ENCODE results near the gene PSME3.

PSME3 gene

GRCh38 chr17:42818379-42818778 is 14.8 kb upstream of the PSME3 start (continued):
- no peak for TF ChIP-seq ZNF23 (tag by site-specific recombination; IDR thresholded peaks at IDR 0.05; ENCODE audit: borderline replicate concordance)

- Histone ChIP-seq H3K27ac (ENCODE audit: extremely low read depth, low read depth, low read length) (no peak overlapping the region), H3K36me3 (ENCODE audit: control insufficient read depth in 2 of 2, insufficient read depth in 1 of 2, low read length in 2 of 2) (peaks cover 69 to 76% of the 10 kb centered on the region in 2 experiments), H3K4me1 (ENCODE audit: control insufficient read depth, insufficient read depth, low read length) (peaks cover 4% of the 10 kb centered on the region; the same call in 1 of the 2 replicates), H3K9me3 (ENCODE audit: control insufficient read depth, insufficient read depth, low read depth, low read length) (no peaks in the 10 kb centered on the region), H3K4me3 (ENCODE audit: low read depth, low read length) (no peak overlapping the region)
- no peak for TF ChIP-seq GFI1B (tag by site-specific recombination; IDR thresholded peaks at IDR 0.05)
- no peak for TF ChIP-seq ZNF624 (tag by site-specific recombination; IDR thresholded peaks at IDR 0.05)
- TF ChIP-seq, protein P1, sequence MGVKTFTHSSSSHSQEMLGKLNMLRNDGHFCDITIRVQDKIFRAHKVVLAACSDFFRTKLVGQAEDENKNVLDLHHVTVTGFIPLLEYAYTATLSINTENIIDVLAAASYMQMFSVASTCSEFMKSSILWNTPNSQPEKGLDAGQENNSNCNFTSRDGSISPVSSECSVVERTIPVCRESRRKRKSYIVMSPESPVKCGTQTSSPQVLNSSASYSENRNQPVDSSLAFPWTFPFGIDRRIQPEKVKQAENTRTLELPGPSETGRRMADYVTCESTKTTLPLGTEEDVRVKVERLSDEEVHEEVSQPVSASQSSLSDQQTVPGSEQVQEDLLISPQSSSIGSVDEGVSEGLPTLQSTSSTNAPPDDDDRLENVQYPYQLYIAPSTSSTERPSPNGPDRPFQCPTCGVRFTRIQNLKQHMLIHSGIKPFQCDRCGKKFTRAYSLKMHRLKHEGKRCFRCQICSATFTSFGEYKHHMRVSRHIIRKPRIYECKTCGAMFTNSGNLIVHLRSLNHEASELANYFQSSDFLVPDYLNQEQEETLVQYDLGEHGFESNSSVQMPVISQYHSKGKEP (tag by site-specific recombination; IDR thresholded peaks at IDR 0.05): 0 out of 2 replicates have a peak, but pooled peaks have one; percentile 7
- TF ChIP-seq GLIS1 (tag by site-specific recombination; IDR thresholded peaks at IDR 0.05): peak; percentile 41; the same call in 1 of the 2 replicates
- TF ChIP-seq ZNF248 (tag by site-specific recombination; IDR thresholded peaks at IDR 0.05): no peak
- TF ChIP-seq WT1 (tag by site-specific recombination; IDR thresholded peaks at IDR 0.05): 0 out of 2 replicates have a peak, but pooled peaks have one; percentile 20
- no peak for TF ChIP-seq ZNF837 (tag by site-specific recombination; IDR thresholded peaks at IDR 0.05)
- TF ChIP-seq ZNF184 (tag by site-specific recombination; IDR thresholded peaks at IDR 0.05): no peak
- TF ChIP-seq ZNF654 (tag by site-specific recombination; IDR thresholded peaks at IDR 0.05; ENCODE audit: low read depth): peak; percentile 19; the same call in 1 of the 2 replicates
- POLR2A ChIA-PET: interaction anchor here (2.0 kb wide), 1 partner anchor 13 kb away, joined by 9 read pairs; the partner anchor contains the start of gene PSME3
- CTCF ChIA-PET: interaction anchor here (0.6 to 8.2 kb wide), 35 partner anchors 9 to 1252 kb away, joined by 3 to 52 read pairs (median 4); partner anchors contain the start of genes CNTD1, COA3 and PSME3
Observed at GRCh38 chr17:42819939-42820535, 13.2 kb upstream of the PSME3 start.

DNA sequence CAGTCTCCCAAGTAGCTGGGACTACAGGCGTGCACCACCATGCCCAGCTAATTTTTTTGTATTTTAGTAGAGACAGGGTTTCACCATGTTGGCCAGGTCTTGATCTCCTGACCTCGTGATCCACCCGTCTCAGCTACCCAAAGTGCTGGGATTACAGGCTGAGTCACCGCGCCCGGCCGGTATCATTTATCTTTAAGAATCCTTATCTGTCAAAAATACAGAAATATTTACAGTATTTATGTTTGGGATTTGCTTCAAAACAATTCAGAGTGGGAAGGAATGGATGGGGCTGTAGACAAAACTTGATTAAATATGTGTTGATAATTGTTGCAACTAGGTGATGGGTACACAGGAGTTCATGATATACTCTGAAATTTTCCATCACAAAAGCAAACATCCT is 12.0 kb upstream of the PSME3 start:
- H3K9me3 ChIP-seq (ENCODE audit: control insufficient read depth, insufficient read depth, low read depth, low read length): no peaks in the 10 kb centered on the region
- H3K4me1 ChIP-seq (ENCODE audit: control insufficient read depth, insufficient read depth, low read length): 0 out of 2 replicates have a peak, but pooled peaks cover 4% of the 10 kb centered on the region
- no peak overlapping the region for H3K27ac ChIP-seq (ENCODE audit: extremely low read depth, low read depth, low read length)
- CTCF ChIA-PET: interaction anchor here (0.5 to 8.2 kb wide), 18 partner anchors 11 to 243 kb away, joined by 3 to 52 read pairs (median 6); partner anchors contain the start of genes CNTD1, COA3, PSME3 and WNK4
- H3K4me3 ChIP-seq (ENCODE audit: low read depth, low read length): no peak overlapping the region
- POLR2A ChIA-PET: interaction anchor here (0.5 kb wide), 1 partner anchor 545 kb away, joined by 3 read pairs; no protein-coding TSS in a partner anchor
- peaks cover 58 to 65% of the 10 kb centered on the region in 2 experiments for H3K36me3 ChIP-seq (ENCODE audit: control insufficient read depth in 2 of 2, insufficient read depth in 1 of 2, low read length in 2 of 2)
- TF ChIP-seq ZNF324 (tag by site-specific recombination; IDR thresholded peaks at IDR 0.05) (no peak), ZNF311 (tag by site-specific recombination; IDR thresholded peaks at IDR 0.05; ENCODE audit: borderline replicate concordance) (no peak), ZNF157 (tag by site-specific recombination; IDR thresholded peaks at IDR 0.05) (no peak), ZNF510 (tag by site-specific recombination; IDR thresholded peaks at IDR 0.05; ENCODE audit: insufficient replicate concordance) (no peak), ZNF26 (tag by site-specific recombination; IDR thresholded peaks at IDR 0.05) (no peak), KLF8 (tag by site-specific recombination; IDR thresholded peaks at IDR 0.05) (no peak), ZNF768 (tag by site-specific recombination; IDR thresholded peaks at IDR 0.05) (no peak), ZNF354C (tag by site-specific recombination; IDR thresholded peaks at IDR 0.05; ENCODE audit: borderline replicate concordance, low read depth) (no peak), ZBTB8A (tag by site-specific recombination; IDR thresholded peaks at IDR 0.05) (no peak), ZNF549 (tag by site-specific recombination; IDR thresholded peaks at IDR 0.05) (no peak), IKZF3 (tag by site-specific recombination; IDR thresholded peaks at IDR 0.05) (no peak), ZNF133 (tag by site-specific recombination; IDR thresholded peaks at IDR 0.05) (no peak), ZNF610 (tag by site-specific recombination; IDR thresholded peaks at IDR 0.05; ENCODE audit: borderline replicate concordance) (no peak), MZF1 (tag by site-specific recombination; IDR thresholded peaks at IDR 0.05; ENCODE audit: borderline replicate concordance) (no peak), ZNF366 (tag by site-specific recombination; conservative IDR thresholded peaks at IDR 0.05) (no peak)
- TF ChIP-seq, protein P2, sequence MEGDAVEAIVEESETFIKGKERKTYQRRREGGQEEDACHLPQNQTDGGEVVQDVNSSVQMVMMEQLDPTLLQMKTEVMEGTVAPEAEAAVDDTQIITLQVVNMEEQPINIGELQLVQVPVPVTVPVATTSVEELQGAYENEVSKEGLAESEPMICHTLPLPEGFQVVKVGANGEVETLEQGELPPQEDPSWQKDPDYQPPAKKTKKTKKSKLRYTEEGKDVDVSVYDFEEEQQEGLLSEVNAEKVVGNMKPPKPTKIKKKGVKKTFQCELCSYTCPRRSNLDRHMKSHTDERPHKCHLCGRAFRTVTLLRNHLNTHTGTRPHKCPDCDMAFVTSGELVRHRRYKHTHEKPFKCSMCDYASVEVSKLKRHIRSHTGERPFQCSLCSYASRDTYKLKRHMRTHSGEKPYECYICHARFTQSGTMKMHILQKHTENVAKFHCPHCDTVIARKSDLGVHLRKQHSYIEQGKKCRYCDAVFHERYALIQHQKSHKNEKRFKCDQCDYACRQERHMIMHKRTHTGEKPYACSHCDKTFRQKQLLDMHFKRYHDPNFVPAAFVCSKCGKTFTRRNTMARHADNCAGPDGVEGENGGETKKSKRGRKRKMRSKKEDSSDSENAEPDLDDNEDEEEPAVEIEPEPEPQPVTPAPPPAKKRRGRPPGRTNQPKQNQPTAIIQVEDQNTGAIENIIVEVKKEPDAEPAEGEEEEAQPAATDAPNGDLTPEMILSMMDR (tag by site-specific recombination; IDR thresholded peaks at IDR 0.05): no peak
- TF ChIP-seq, protein P3, sequence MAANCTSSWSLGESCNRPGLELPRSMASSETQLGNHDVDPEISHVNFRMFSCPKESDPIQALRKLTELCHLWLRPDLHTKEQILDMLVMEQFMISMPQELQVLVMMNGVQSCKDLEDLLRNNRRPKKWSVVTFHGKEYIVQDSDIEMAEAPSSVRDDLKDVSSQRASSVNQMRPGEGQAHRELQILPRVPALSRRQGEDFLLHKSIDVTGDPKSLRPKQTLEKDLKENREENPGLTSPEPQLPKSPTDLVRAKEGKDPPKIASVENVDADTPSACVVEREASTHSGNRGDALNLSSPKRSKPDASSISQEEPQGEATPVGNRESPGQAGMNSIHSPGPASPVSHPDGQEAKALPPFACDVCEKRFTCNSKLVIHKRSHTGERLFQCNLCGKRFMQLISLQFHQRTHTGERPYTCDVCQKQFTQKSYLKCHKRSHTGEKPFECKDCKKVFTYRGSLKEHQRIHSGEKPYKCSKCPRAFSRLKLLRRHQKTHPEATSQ (tag by site-specific recombination; IDR thresholded peaks at IDR 0.05): no peak
